Mesodermal cell (in vitro differentiated cells): Measurements from ENCODE around the gene HMCN2. TPM values are rescaled to one million over a fixed set of nuclear protein-coding genes. Genes with fewer than 3 reads are reported as not detected.
A peak's percentile ranks its signal among the peaks of the same experiment; 100 is the strongest.

Source experiments
- H3K27ac ChIP-seq: 2 replicates; pipeline ENCODE4 v1.7.0; 2013; ENCODE audit warnings: mild to moderate bottlenecking, low read depth, low read length, moderate library complexity; ENCODE audit not compliant: severe bottlenecking
- H3K36me3 ChIP-seq: 2 replicates; pipeline ENCODE4 v1.7.1; 2013; ENCODE audit warnings: mild to moderate bottlenecking, low read length, moderate library complexity; ENCODE audit not compliant: control insufficient read depth, insufficient read depth
- H3K4me1 ChIP-seq: one replicate; pipeline ENCODE4 v1.7.1; 2013; ENCODE audit warnings: mild to moderate bottlenecking, low read length; ENCODE audit not compliant: insufficient read depth, control insufficient read depth, poor library complexity, severe bottlenecking
- H3K4me3 ChIP-seq: 2 replicates; pipeline ENCODE4 v1.7.0; 2013; ENCODE audit warnings: low read length, control low read depth, mild to moderate bottlenecking; ENCODE audit not compliant: insufficient read depth, poor library complexity, severe bottlenecking; ENCODE audit errors: extremely low read depth
- H3K9me3 ChIP-seq: 2 replicates; pipeline ENCODE4 v1.7.1; 2013; ENCODE audit warnings: mild to moderate bottlenecking, low read length, moderate library complexity; ENCODE audit not compliant: control insufficient read depth
- WGBS, 2 experiments: methylation state at CpG; one replicate each; pipeline ENCODE4 v1.1.5; 2013; ENCODE audit warnings: missing lambda C conversion rate in 2 of 2; ENCODE audit not compliant: insufficient coverage in 2 of 2; 5-methylcytosine and 5-hydroxymethylcytosine counted together
- polyA plus RNA-seq, 2 experiments: library from polyadenylated mRNA; stranded (reverse); fragments of 50-300 nt; gene quantifications; one replicate each; pipeline ENCODE4 v1.2.3, GENCODE V29; 2013

Gene HMCN2
- 1.5 TPM for polyA plus RNA-seq (2013, experiment 1 of 2)
- polyA plus RNA-seq (2013, experiment 2 of 2), result 1.2 TPM

- no peak within 1 kb of the TSS for H3K27ac ChIP-seq
- no peaks in the 10 kb centered on the region for H3K9me3 ChIP-seq
- 1% methylated on average over 54 to 62 of the region's 89 CpGs for WGBS, 2 experiments
- peak within 1 kb of the TSS; percentile 28 for H3K4me3 ChIP-seq
- H3K4me1 ChIP-seq, result peaks cover 17% of the 10 kb centered on the region
- H3K36me3 ChIP-seq, result no peaks in the 10 kb centered on the region
Measured at GRCh38 chr9:130265431-130266235, at the start of gene HMCN2. HMCN2 (plus strand) TSS chr9:130265760; CDS start chr9:130265879, 119 bp downstream.

GRCh38 chr9:130217838-130218237 is 47.7 kb upstream of the HMCN2 start:
- Histone ChIP-seq H3K4me1 (peaks cover 27% of the 10 kb centered on the region), H3K36me3 (peaks cover 34% of the 10 kb centered on the region), H3K9me3 (no peaks in the 10 kb centered on the region), H3K4me3 (no peak overlapping the region), H3K27ac (no peak overlapping the region)
- WGBS, 2 experiments, result 89 to 94% methylated on average over 8 to 10 of the region's 10 CpGs

- Histone ChIP-seq H3K27ac (peak overlapping the region; percentile 57), H3K36me3 (peaks cover 49% of the 10 kb centered on the region), H3K4me3 (no peak overlapping the region), H3K9me3 (no peaks in the 10 kb centered on the region), H3K4me1 (peaks cover 17% of the 10 kb centered on the region)
- WGBS, 2 experiments, result 88 to 89% methylated on average over 12 to 15 of the region's 16 CpGs
Measured at GRCh38 chr9:130219661-130220096, 45.9 kb upstream of the HMCN2 start.

- peaks cover 11% of the 10 kb centered on the region for H3K4me1 ChIP-seq
- 35 to 48% methylated on average over 6 of the region's 9 CpGs for WGBS, 2 experiments
- H3K4me3 ChIP-seq, result no peak overlapping the region
- peaks cover 56% of the 10 kb centered on the region for H3K36me3 ChIP-seq
- H3K27ac ChIP-seq, result peak overlapping the region; percentile 57
- no peaks in the 10 kb centered on the region for H3K9me3 ChIP-seq
Measured at GRCh38 chr9:130220352-130220751, 45.2 kb upstream of the HMCN2 start.

- 96 to 97% methylated on average over 7 to 8 of the region's 9 CpGs for WGBS, 2 experiments
- Histone ChIP-seq H3K27ac (no peak overlapping the region), H3K36me3 (peaks cover 76% of the 10 kb centered on the region), H3K4me1 (peaks cover 6% of the 10 kb centered on the region), H3K4me3 (no peak overlapping the region), H3K9me3 (peaks cover 14% of the 10 kb centered on the region)
Measured at GRCh38 chr9:130222833-130223232, 42.7 kb upstream of the HMCN2 start.

GRCh38 chr9:130225071-130225470 is 40.5 kb upstream of the HMCN2 start:
- peaks cover 6% of the 10 kb centered on the region for H3K4me1 ChIP-seq
- no peak overlapping the region for H3K27ac ChIP-seq
- WGBS, 2 experiments, result 90 to 92% methylated on average over 11 of the region's 11 CpGs
- peaks cover 77% of the 10 kb centered on the region for H3K36me3 ChIP-seq
- peaks cover 18% of the 10 kb centered on the region for H3K9me3 ChIP-seq
- H3K4me3 ChIP-seq, result no peak overlapping the region

GRCh38 chr9:130225586-130225985 is 40.0 kb upstream of the HMCN2 start:
- H3K36me3 ChIP-seq, result peaks cover 79% of the 10 kb centered on the region
- no peak overlapping the region for H3K4me3 ChIP-seq
- no peak overlapping the region for H3K27ac ChIP-seq
- 96 to 99% methylated on average over 19 to 20 of the region's 20 CpGs for WGBS, 2 experiments
- H3K4me1 ChIP-seq, result peaks cover 2% of the 10 kb centered on the region
- H3K9me3 ChIP-seq, result peaks cover 18% of the 10 kb centered on the region

- H3K4me1 ChIP-seq, result no peaks in the 10 kb centered on the region
- 94 to 98% methylated on average over 10 to 11 of the region's 12 CpGs for WGBS, 2 experiments
- H3K4me3 ChIP-seq, result no peak overlapping the region
- H3K36me3 ChIP-seq, result peaks cover 82% of the 10 kb centered on the region
- H3K27ac ChIP-seq, result no peak overlapping the region
- peaks cover 18% of the 10 kb centered on the region for H3K9me3 ChIP-seq
Measured at GRCh38 chr9:130226112-130226511, 39.4 kb upstream of the HMCN2 start.

GRCh38 chr9:130227833-130228232 is 37.7 kb upstream of the HMCN2 start:
- 100% methylated on average over 2 of the region's 3 CpGs for WGBS, 2 experiments
- H3K9me3 ChIP-seq, result peaks cover 18% of the 10 kb centered on the region
- no peaks in the 10 kb centered on the region for H3K4me1 ChIP-seq
- H3K27ac ChIP-seq, result no peak overlapping the region
- H3K36me3 ChIP-seq, result peaks cover 84% of the 10 kb centered on the region
- H3K4me3 ChIP-seq, result no peak overlapping the region

- H3K4me1 ChIP-seq, result peaks cover 3% of the 10 kb centered on the region
- WGBS, 2 experiments, result 87% methylated on average over 3 of the region's 3 CpGs; no CpG with 5 or more reads in 1 of the 2 experiments
Measured at GRCh38 chr9:130229759-130230158, 35.8 kb upstream of the HMCN2 start.

GRCh38 chr9:130230631-130231030 is 34.9 kb upstream of the HMCN2 start:
- Histone ChIP-seq H3K36me3 (peaks cover 83% of the 10 kb centered on the region), H3K9me3 (peaks cover 18% of the 10 kb centered on the region), H3K27ac (no peak overlapping the region), H3K4me3 (no peak overlapping the region), H3K4me1 (peaks cover 6% of the 10 kb centered on the region)
- WGBS, 2 experiments, result 100% methylated on average over 1 of the region's 1 CpG; no CpG with 5 or more reads in 1 of the 2 experiments

More at GRCh38 chr9:130229759-130230158, 35.8 kb upstream of the HMCN2 start:
- no peak overlapping the region for H3K27ac ChIP-seq
- H3K9me3 ChIP-seq, result peaks cover 18% of the 10 kb centered on the region
- H3K4me3 ChIP-seq, result no peak overlapping the region
- H3K36me3 ChIP-seq, result peaks cover 88% of the 10 kb centered on the region
